GM23338 (cell line): ENCODE data around the gene RAD51B. TPM values are rescaled to one million over a fixed set of nuclear protein-coding genes. Genes with fewer than 3 reads are reported as not detected.
A peak's percentile ranks its signal among the peaks of the same experiment; 100 is the strongest.

Experiments
- ATAC-seq: fragments of 200-7000 bp; cut with Tn5 transposase; 3 replicates; pipeline ENCODE4 v1.9.1; 2020
- DNase-seq: peaks from one replicate; pipeline ENCODE4 v3.0.0-alpha.2; 2015; ENCODE audit warnings: low spot score
- H2AFZ ChIP-seq: fragments of 200-600 bp; sonication (generic); 2 replicates; pipeline ENCODE4 v1.8.0; 2016; ENCODE audit warnings: antibody characterized with exemption, mild to moderate bottlenecking, moderate library complexity
- H3F3A ChIP-seq: fragments of 200-600 bp; sonication (generic); replicated peaks from 2 replicates; pipeline ENCODE4 v1.8.0; 2017; ENCODE audit warnings: antibody characterized with exemption, mixed run types, low read depth
- H3K27ac ChIP-seq: fragments of 200-600 bp; sonication (generic); 2 replicates; pipeline ENCODE4 v1.6.1; 2016; ENCODE audit warnings: low read depth
- H3K27me3 ChIP-seq: fragments of 200-600 bp; sonication (generic); 2 replicates; pipeline ENCODE4 v1.8.0; 2016; ENCODE audit warnings: mild to moderate bottlenecking, mixed run types, moderate library complexity; ENCODE audit not compliant: insufficient read depth
- H3K36me3 ChIP-seq: fragments of 200-600 bp; sonication (generic); 2 replicates; pipeline ENCODE4 v1.8.0; 2016; ENCODE audit warnings: mild to moderate bottlenecking; ENCODE audit not compliant: insufficient read depth
- H3K4me1 ChIP-seq: fragments of 200-600 bp; sonication (generic); 2 replicates; pipeline ENCODE4 v1.8.0; 2016; ENCODE audit warnings: mild to moderate bottlenecking, moderate library complexity; ENCODE audit not compliant: insufficient read depth
- H3K4me2 ChIP-seq: fragments of 200-600 bp; sonication (generic); 2 replicates; pipeline ENCODE4 v1.7.1; 2017; ENCODE audit warnings: mixed run types
- H3K4me3 ChIP-seq: fragments of 200-600 bp; sonication (generic); 2 replicates; pipeline ENCODE4 v1.6.1; 2016; ENCODE audit warnings: mixed run types
- H3K79me2 ChIP-seq: fragments of 200-600 bp; sonication (generic); replicated peaks from 2 replicates; pipeline ENCODE4 v1.8.0; 2017; ENCODE audit warnings: mild to moderate bottlenecking; ENCODE audit not compliant: insufficient read depth
- H3K9me2 ChIP-seq: fragments of 200-600 bp; sonication (generic); 2 replicates; pipeline ENCODE4 v1.8.0; 2017; ENCODE audit not compliant: insufficient read depth
- H4K20me1 ChIP-seq: fragments of 200-600 bp; sonication (generic); replicated peaks from 2 replicates; pipeline ENCODE4 v1.8.0; 2017; ENCODE audit warnings: mild to moderate bottlenecking; ENCODE audit not compliant: insufficient read depth
- H3K27ac Mint-ChIP-seq: 2 replicates; pipeline ENCODE4 v1.8.0; 2020; ENCODE audit warnings: inconsistent platforms, mild to moderate bottlenecking, moderate library complexity, mixed read lengths
- H3K27me3 Mint-ChIP-seq: 3 replicates; pipeline ENCODE4 v1.8.0; 2022; ENCODE audit warnings: low read depth, mild to moderate bottlenecking, moderate library complexity, mixed read lengths, inconsistent platforms; ENCODE audit not compliant: insufficient read depth, poor library complexity
- H3K36me3 Mint-ChIP-seq: 3 replicates; pipeline ENCODE4 v1.8.0; 2021; ENCODE audit warnings: low read depth, mild to moderate bottlenecking, inconsistent platforms, moderate library complexity, mixed read lengths
- H3K4me1 Mint-ChIP-seq: 3 replicates; pipeline ENCODE4 v1.8.0; 2020; ENCODE audit warnings: mild to moderate bottlenecking, inconsistent platforms, mixed read lengths
- H3K4me3 Mint-ChIP-seq: 3 replicates; pipeline ENCODE4 v1.8.0; 2021; ENCODE audit warnings: moderate library complexity, mild to moderate bottlenecking, inconsistent platforms, mixed read lengths
- H3K9me3 Mint-ChIP-seq: 3 replicates; pipeline ENCODE4 v1.8.0; 2020; ENCODE audit warnings: moderate library complexity, mild to moderate bottlenecking, inconsistent platforms, mixed read lengths
- EZH2phosphoT487 ChIP-seq: fragments of 200-600 bp; sonication (generic); IDR thresholded peaks from one replicate; pipeline ENCODE4 v1.8.1; 2018; ENCODE audit warnings: antibody characterized with exemption; ENCODE audit not compliant: unreplicated experiment
- ZNF114 ChIP-seq: fragments of 250-450 bp; sonication (Bioruptor Pico); IDR thresholded peaks from 2 replicates; pipeline ENCODE4 v1.5.0; 2020; ENCODE audit warnings: mild to moderate bottlenecking, moderate library complexity
- ZNF331 ChIP-seq: fragments of 250-450 bp; sonication (Bioruptor Pico); IDR thresholded peaks from 2 replicates; pipeline ENCODE4 v1.5.0; 2020; ENCODE audit warnings: low read depth, mild to moderate bottlenecking, moderate library complexity
- polyA plus RNA-seq: library from polyadenylated mRNA; unstranded; fragments of >200 nt; fragmentation: Nextera tagmentation; extraction: Ambion mirVana; gene quantifications from 2 replicates; pipeline ENCODE4 v1.2.1, GENCODE V29; 2016
- total RNA-seq: library from RNA; depleted of rRNA; stranded (reverse); fragments of >200 nt; shearing (Covaris generic); gene quantifications from 2 replicates; pipeline ENCODE4 v1.2.3, GENCODE V29; 2014
- TF ChIP-seq, protein P1 (sequence below): fragments of 250-450 bp; sonication (Bioruptor Pico); IDR thresholded peaks from 2 replicates; pipeline ENCODE4 v1.5.0; 2020; ENCODE audit warnings: mild to moderate bottlenecking, moderate library complexity
- TF ChIP-seq, protein P2 (sequence below): IDR thresholded peaks from one replicate; pipeline ENCODE4 v1.6.1; 2018; ENCODE audit warnings: antibody characterized with exemption; ENCODE audit not compliant: unreplicated experiment

RAD51B gene
- total and polyA plus RNA-seq, 2 experiments from 2014 or later: 15.7 to 29.1 TPM

DNA sequence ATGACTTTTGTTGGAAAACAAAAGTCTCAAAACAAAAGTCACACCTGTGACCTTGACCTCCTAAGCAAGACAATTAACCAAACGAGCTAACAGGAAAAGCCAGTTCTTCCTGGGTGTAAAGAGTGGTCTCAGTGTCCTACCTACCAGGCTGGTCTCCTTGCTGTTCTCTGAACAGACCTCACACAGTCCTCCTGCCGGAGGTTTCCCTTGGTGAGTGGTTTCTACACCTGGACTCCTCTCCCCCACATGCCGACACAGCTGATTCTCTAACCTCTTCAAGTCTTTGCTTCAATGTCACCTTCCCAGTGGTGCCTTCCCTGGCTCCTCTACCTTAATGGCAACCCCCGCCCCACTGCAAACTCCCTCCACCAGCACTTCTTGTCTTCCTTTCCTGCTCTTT lies 734.7 kb downstream of the RAD51B start:
- peak overlapping the region; percentile 61; the same call in 1 of the 2 replicates for H3K4me2 ChIP-seq
- peaks cover 29% of the 10 kb centered on the region for H3K4me1 ChIP-seq
- peaks cover 6% of the 10 kb centered on the region; the same call in 1 of the 2 replicates for H3K27me3 ChIP-seq
- Mint-ChIP-seq H3K27me3 (peaks cover 4% of the 10 kb centered on the region), H3K27ac (peak overlapping the region; percentile 6; the same call in 1 of the 2 replicates), H3K9me3 (no peaks in the 10 kb centered on the region), H3K4me3 (no peak overlapping the region), H3K36me3 (peaks cover 3% of the 10 kb centered on the region; the same call in 1 of the 3 replicates), H3K4me1 (peaks cover 39% of the 10 kb centered on the region)
- H3F3A ChIP-seq: no peaks in the 10 kb centered on the region
- no peaks in the 10 kb centered on the region for H4K20me1 ChIP-seq
- H3K79me2 ChIP-seq: no peaks in the 10 kb centered on the region
- no peak overlapping the region for H3K4me3 ChIP-seq
- no peak overlapping the region for H2AFZ ChIP-seq
- H3K9me2 ChIP-seq: peaks cover 5% of the 10 kb centered on the region; the same call in 1 of the 2 replicates
- no peaks in the 10 kb centered on the region for H3K36me3 ChIP-seq
- H3K27ac ChIP-seq: no peak overlapping the region
- DNase-seq (peak; percentile 14), ATAC-seq (peak; percentile 51)
- TF ChIP-seq, protein P1, sequence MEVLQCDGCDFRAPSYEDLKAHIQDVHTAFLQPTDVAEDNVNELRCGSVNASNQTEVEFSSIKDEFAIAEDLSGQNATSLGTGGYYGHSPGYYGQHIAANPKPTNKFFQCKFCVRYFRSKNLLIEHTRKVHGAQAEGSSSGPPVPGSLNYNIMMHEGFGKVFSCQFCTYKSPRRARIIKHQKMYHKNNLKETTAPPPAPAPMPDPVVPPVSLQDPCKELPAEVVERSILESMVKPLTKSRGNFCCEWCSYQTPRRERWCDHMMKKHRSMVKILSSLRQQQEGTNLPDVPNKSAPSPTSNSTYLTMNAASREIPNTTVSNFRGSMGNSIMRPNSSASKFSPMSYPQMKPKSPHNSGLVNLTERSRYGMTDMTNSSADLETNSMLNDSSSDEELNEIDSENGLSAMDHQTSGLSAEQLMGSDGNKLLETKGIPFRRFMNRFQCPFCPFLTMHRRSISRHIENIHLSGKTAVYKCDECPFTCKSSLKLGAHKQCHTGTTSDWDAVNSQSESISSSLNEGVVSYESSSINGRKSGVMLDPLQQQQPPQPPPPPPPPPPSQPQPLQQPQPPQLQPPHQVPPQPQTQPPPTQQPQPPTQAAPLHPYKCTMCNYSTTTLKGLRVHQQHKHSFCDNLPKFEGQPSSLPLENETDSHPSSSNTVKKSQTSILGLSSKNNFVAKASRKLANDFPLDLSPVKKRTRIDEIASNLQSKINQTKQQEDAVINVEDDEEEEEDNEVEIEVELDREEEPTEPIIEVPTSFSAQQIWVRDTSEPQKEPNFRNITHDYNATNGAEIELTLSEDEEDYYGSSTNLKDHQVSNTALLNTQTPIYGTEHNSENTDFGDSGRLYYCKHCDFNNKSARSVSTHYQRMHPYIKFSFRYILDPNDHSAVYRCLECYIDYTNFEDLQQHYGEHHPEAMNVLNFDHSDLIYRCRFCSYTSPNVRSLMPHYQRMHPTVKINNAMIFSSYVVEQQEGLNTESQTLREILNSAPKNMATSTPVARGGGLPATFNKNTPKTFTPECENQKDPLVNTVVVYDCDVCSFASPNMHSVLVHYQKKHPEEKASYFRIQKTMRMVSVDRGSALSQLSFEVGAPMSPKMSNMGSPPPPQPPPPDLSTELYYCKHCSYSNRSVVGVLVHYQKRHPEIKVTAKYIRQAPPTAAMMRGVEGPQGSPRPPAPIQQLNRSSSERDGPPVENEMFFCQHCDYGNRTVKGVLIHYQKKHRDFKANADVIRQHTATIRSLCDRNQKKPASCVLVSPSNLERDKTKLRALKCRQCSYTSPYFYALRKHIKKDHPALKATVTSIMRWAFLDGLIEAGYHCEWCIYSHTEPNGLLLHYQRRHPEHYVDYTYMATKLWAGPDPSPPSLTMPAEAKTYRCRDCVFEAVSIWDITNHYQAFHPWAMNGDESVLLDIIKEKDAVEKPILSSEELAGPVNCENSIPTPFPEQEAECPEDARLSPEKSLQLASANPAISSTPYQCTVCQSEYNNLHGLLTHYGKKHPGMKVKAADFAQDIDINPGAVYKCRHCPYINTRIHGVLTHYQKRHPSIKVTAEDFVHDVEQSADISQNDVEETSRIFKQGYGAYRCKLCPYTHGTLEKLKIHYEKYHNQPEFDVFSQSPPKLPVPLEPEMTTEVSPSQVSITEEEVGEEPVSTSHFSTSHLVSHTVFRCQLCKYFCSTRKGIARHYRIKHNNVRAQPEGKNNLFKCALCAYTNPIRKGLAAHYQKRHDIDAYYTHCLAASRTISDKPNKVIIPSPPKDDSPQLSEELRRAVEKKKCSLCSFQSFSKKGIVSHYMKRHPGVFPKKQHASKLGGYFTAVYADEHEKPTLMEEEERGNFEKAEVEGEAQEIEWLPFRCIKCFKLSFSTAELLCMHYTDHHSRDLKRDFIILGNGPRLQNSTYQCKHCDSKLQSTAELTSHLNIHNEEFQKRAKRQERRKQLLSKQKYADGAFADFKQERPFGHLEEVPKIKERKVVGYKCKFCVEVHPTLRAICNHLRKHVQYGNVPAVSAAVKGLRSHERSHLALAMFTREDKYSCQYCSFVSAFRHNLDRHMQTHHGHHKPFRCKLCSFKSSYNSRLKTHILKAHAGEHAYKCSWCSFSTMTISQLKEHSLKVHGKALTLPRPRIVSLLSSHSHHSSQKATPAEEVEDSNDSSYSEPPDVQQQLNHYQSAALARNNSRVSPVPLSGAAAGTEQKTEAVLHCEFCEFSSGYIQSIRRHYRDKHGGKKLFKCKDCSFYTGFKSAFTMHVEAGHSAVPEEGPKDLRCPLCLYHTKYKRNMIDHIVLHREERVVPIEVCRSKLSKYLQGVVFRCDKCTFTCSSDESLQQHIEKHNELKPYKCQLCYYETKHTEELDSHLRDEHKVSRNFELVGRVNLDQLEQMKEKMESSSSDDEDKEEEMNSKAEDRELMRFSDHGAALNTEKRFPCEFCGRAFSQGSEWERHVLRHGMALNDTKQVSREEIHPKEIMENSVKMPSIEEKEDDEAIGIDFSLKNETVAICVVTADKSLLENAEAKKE (CRISPR knock-in tag): peak; percentile 58; the same call in 1 of the 2 replicates
- TF ChIP-seq ZNF331 (no peak), EZH2phosphoT487 (no peak)

DNA sequence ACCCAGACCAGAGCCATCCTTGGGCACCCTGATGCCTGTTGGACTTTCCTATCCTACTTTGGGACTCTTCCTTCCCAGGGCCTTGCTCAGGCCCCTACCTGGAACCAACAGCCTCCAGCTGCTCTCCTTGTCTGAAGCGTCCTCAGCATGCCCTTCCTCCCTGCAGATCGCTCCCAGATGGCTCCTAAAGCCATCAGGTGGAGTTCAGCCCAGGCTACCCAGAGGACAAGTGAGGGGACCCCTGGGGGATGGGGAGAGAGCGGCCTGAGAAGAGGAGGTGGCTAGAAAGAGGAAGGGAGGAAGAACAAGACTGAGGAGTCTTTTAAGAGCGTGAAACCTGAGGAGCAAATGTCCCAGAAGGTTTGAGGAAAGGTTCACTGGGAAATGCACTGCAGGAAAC lies 736.7 kb downstream of the RAD51B start:
- Histone ChIP-seq H3K27ac (no peak overlapping the region), H3K4me3 (no peak overlapping the region), H3K27me3 (peaks cover 1% of the 10 kb centered on the region; the same call in 1 of the 2 replicates), H3K9me2 (peaks cover 5% of the 10 kb centered on the region; the same call in 1 of the 2 replicates), H2AFZ (no peak overlapping the region), H4K20me1 (no peaks in the 10 kb centered on the region), H3K4me2 (no peak overlapping the region), H3K4me1 (peaks cover 11% of the 10 kb centered on the region), H3F3A (no peaks in the 10 kb centered on the region), H3K36me3 (no peaks in the 10 kb centered on the region), H3K79me2 (no peaks in the 10 kb centered on the region)
- Mint-ChIP-seq H3K36me3 (peaks cover 3% of the 10 kb centered on the region; the same call in 1 of the 3 replicates), H3K27ac (no peak overlapping the region), H3K4me3 (no peak overlapping the region), H3K27me3 (peaks cover 4% of the 10 kb centered on the region), H3K9me3 (no peaks in the 10 kb centered on the region), H3K4me1 (peaks cover 24% of the 10 kb centered on the region)
- DNase-seq: no peak
- no peak for ATAC-seq
- TF ChIP-seq ZNF114 (CRISPR knock-in tag): no peak
- TF ChIP-seq, protein P2, sequence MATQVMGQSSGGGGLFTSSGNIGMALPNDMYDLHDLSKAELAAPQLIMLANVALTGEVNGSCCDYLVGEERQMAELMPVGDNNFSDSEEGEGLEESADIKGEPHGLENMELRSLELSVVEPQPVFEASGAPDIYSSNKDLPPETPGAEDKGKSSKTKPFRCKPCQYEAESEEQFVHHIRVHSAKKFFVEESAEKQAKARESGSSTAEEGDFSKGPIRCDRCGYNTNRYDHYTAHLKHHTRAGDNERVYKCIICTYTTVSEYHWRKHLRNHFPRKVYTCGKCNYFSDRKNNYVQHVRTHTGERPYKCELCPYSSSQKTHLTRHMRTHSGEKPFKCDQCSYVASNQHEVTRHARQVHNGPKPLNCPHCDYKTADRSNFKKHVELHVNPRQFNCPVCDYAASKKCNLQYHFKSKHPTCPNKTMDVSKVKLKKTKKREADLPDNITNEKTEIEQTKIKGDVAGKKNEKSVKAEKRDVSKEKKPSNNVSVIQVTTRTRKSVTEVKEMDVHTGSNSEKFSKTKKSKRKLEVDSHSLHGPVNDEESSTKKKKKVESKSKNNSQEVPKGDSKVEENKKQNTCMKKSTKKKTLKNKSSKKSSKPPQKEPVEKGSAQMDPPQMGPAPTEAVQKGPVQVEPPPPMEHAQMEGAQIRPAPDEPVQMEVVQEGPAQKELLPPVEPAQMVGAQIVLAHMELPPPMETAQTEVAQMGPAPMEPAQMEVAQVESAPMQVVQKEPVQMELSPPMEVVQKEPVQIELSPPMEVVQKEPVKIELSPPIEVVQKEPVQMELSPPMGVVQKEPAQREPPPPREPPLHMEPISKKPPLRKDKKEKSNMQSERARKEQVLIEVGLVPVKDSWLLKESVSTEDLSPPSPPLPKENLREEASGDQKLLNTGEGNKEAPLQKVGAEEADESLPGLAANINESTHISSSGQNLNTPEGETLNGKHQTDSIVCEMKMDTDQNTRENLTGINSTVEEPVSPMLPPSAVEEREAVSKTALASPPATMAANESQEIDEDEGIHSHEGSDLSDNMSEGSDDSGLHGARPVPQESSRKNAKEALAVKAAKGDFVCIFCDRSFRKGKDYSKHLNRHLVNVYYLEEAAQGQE: no peak
